Lower leg skin (tissue), 4 donors: ENCODE results near the gene NEDD9. TPM values are rescaled to one million over a fixed set of nuclear protein-coding genes. Genes with fewer than 3 reads are reported as not detected.

ENCODE experiments used
- DNase-seq, 2 donors: peaks; one replicate each; pipeline ENCODE4 v3.0.0-alpha.2; 2019; ENCODE audit warnings: low spot score in 2 of 2
- H3K4me3 ChIP-seq: fragments of 200-600 bp; sonication (generic); 2 replicates; pipeline ENCODE4 v1.5.1; 2017; ENCODE audit warnings: mild to moderate bottlenecking, low read depth; ENCODE audit not compliant: poor library complexity, severe bottlenecking
- POLR2A ChIP-seq, 2 donors: fragments of 450-650 bp; IDR thresholded peaks; one replicate each; pipeline ENCODE4 v1.6.1; 2016 to 2017; ENCODE audit warnings: antibody characterized with exemption in 2 of 2, mild to moderate bottlenecking in 1 of 2, moderate library complexity in 1 of 2
- WGBS, 2 donors: methylation state at CpG; one replicate each; pipeline ENCODE4 v1.1.5; 2018; 5-methylcytosine and 5-hydroxymethylcytosine counted together
- intact Hi-C: fragments of 100-400 bp; cut with DNase I; formaldehyde crosslinking; loops from one replicate; pipeline ENCODE4 v1.15.0; 2023; ENCODE audit warnings: low total_unique reads
- total RNA-seq, 4 donors: library from RNA; depleted of rRNA; stranded (reverse); fragments of >200 nt; gene quantifications; one replicate each; pipeline ENCODE4 v1.1.0, GENCODE V29; 2016
- TF ChIP-seq, protein P1 (sequence below), 3 donors: fragments of 450-650 bp; IDR thresholded peaks; one replicate each; pipeline ENCODE4 v1.5.1; 2016; ENCODE audit warnings: antibody characterized with exemption in 3 of 3, mild to moderate bottlenecking in 3 of 3, moderate library complexity in 2 of 3

NEDD9 gene
- total RNA-seq, 4 donors from 2014 or later = 26.8 to 46.0 (median 32.6) TPM

DNA sequence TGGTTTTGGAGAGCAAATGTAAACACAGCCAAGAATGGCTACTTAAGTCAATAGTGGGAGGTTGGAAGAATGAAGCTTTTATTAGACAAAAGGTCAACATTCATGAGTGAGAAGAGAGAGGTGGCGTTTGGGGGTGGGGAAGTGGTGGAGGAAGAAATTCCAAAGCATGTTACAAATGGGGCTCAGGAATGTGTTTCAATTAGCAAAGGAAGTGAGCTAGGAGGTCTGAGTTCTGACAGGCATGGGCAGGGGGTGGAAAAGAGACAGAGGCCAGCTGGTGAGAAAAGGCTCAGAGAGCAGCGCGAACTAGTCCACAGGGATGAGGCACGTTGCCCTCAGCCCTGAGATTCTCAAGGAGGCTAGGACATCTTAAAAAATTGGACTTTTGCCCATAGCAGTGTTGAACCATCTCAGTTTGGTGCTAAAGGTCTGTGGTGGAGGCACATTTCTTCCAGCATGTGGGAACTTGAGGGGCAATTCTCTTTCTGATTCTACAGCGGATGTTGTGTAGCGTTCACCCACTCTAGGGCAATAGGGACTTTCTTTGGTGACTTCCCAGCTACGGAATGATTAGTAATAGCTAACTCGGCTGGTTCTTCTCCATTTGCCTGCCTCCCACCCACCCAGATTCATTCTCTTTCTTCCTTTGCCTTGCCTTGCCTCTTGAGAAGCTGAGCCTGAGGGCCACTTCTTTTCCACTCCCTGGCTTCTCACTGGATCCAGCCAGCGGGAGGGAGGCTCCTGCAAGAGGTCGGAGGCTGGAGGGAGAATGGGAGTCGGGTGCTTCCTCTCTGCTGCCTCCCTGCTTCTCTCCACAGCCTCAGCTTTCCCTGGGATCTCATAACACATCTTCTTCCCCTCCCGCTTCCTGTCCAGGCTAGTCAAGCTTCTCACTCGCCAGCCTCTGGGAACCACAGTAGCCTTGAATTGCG, 45.1 kb upstream of the NEDD9 start:
- H3K4me3 ChIP-seq = no peak overlapping the region
- 71 to 79% methylated on average over 14 of the region's 14 CpGs for WGBS, 2 donors
- intact Hi-C loops = no loop called here
- DNase-seq = no peak
- TF ChIP-seq POLR2A (IDR thresholded peaks at IDR 0.05) = no peak
- TF ChIP-seq, protein P1, sequence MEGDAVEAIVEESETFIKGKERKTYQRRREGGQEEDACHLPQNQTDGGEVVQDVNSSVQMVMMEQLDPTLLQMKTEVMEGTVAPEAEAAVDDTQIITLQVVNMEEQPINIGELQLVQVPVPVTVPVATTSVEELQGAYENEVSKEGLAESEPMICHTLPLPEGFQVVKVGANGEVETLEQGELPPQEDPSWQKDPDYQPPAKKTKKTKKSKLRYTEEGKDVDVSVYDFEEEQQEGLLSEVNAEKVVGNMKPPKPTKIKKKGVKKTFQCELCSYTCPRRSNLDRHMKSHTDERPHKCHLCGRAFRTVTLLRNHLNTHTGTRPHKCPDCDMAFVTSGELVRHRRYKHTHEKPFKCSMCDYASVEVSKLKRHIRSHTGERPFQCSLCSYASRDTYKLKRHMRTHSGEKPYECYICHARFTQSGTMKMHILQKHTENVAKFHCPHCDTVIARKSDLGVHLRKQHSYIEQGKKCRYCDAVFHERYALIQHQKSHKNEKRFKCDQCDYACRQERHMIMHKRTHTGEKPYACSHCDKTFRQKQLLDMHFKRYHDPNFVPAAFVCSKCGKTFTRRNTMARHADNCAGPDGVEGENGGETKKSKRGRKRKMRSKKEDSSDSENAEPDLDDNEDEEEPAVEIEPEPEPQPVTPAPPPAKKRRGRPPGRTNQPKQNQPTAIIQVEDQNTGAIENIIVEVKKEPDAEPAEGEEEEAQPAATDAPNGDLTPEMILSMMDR (IDR thresholded peaks at IDR 0.05) = no peak

- TF ChIP-seq, protein P1 (IDR thresholded peaks at IDR 0.05) = no peak
- TF ChIP-seq POLR2A (IDR thresholded peaks at IDR 0.05) = no peak
- no peak for DNase-seq
- WGBS, 2 donors = 70 to 94% methylated on average over 4 of the region's 4 CpGs
- no peak overlapping the region for H3K4me3 ChIP-seq
- intact Hi-C loops = no loop called here
Observed at GRCh38 chr6:11276911-11277274, 44.4 kb upstream of the NEDD9 start.

- H3K4me3 ChIP-seq = no peak overlapping the region
- DNase-seq = no peak
- intact Hi-C loops = no loop called here
- WGBS, 2 donors = 97 to 98% methylated on average over 8 of the region's 8 CpGs
- TF ChIP-seq, protein P1 (IDR thresholded peaks at IDR 0.05) = no peak
- no peak for TF ChIP-seq POLR2A (IDR thresholded peaks at IDR 0.05)
Observed at GRCh38 chr6:11276228-11276627, 43.8 kb upstream of the NEDD9 start.

DNA sequence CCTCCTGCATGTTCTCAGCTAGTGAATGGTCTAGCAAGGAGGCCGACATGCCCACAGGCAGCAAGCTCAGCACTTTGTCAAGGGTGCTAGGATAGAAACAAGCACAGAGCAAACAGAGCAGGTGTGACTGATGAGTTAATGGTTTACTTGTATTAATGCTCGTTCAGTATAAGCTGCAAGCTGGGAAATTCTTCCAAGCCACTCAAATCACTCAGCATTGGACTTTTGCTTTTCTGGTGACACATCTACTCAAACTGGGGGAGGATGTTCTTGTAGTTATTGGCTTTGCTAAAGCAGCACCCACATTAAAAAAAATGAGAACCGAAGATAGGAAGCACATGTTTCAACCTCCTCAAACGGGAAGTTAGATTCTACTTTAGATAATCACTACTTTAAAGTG, 43.1 kb upstream of the NEDD9 start:
- TF ChIP-seq, protein P1 (IDR thresholded peaks at IDR 0.05) = no peak
- no peak for TF ChIP-seq POLR2A (IDR thresholded peaks at IDR 0.05)
- DNase-seq = no peak
- intact Hi-C loops = no loop called here
- 59% methylated on average over 4 of the region's 4 CpGs for WGBS, 2 donors
- H3K4me3 ChIP-seq = no peak overlapping the region

DNA sequence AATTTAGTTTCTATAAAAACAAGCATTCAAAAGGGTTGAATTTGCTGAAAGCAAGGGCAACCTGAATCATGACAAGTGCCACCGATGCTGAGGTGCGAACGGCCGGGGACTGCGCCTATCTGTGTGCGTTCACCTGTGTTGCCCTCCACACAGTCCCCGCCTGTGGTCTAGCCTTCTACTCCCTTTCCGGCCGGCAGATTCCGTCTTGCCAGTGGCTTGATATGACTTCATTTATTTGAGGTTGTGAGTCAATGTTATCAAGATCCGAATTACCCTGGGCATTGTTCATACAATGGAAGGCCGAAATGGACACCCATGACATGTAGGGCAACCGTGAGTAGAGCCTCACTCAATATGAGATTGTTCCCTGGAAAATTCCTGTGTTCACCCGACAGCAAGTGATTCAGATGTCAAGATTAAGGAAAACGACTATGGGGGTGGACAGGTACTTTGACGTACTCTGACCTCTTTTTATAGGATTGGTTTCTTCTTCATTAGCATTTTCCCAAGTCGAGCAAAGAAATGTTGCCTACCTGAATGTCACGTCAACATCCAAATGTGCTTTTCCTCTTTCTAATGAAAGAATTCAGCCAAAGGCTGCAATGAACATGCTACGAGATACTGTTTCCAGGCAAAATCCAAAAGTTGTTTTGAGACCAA, 41.1 kb upstream of the NEDD9 start:
- intact Hi-C loops = no loop called here
- WGBS, 2 donors = 94% methylated on average over 19 of the region's 19 CpGs
- no peak for TF ChIP-seq POLR2A (IDR thresholded peaks at IDR 0.05)
- TF ChIP-seq, protein P1 (IDR thresholded peaks at IDR 0.05) = no peak

More for the DNA sequence above, 41.1 kb upstream of the NEDD9 start:
- H3K4me3 ChIP-seq = no peak overlapping the region
- DNase-seq = no peak
